Activated T-cell treated with anti-CD3 and anti-CD28 coated beads, Interleukin-2, amount 50 U/mL, for 24 hours (primary cell): ENCODE results near the gene ALDOB.
"Not testable (repeated sequence)": the region's sequence is repeated elsewhere in the genome, so short reads cannot be mapped to it uniquely, and the experiment has no call there.

ENCODE experiments used
- DNase-seq: peaks from one replicate; pipeline ENCODE4 v3.0.0-alpha.2; 2020
- H3K27ac Mint-ChIP-seq: 2 replicates; pipeline ENCODE4 v1.8.0; 2020; ENCODE audit warnings: mild to moderate bottlenecking, mixed read lengths
- H3K27me3 Mint-ChIP-seq: 2 replicates; pipeline ENCODE4 v1.8.0; 2020; ENCODE audit warnings: mixed read lengths
- H3K36me3 Mint-ChIP-seq: 2 replicates; pipeline ENCODE4 v1.8.0; 2020; ENCODE audit warnings: low read depth, mixed read lengths
- H3K4me1 Mint-ChIP-seq: 2 replicates; pipeline ENCODE4 v1.8.0; 2020; ENCODE audit warnings: low read depth, mixed read lengths
- H3K4me3 Mint-ChIP-seq: 2 replicates; pipeline ENCODE4 v1.8.0; 2020; ENCODE audit warnings: mild to moderate bottlenecking, moderate library complexity, mixed read lengths
- H3K9me3 Mint-ChIP-seq: 2 replicates; pipeline ENCODE4 v1.8.0; 2020; ENCODE audit warnings: mixed read lengths

The ALDOB gene

GRCh38 chr9:101398068-101398929 lies 37.3 kb downstream of the ALDOB start, which contains the start of the genes MRPL50 and ZNF189:
Gene MRPL50 (minus strand): TSS chr9:101398618. CDS start chr9:101398592, 26 bp downstream.
Gene ZNF189 (plus strand): TSS chr9:101398851. CDS start chr9:101399157, 306 bp downstream.
- Mint-ChIP-seq H3K9me3 (peaks cover 30% of the 10 kb centered on the region), H3K27ac (peak within 1 kb of the TSS; percentile 100), H3K27me3 (no peaks in the 10 kb centered on the region), H3K4me1 (peaks cover 78% of the 10 kb centered on the region), H3K36me3 (peaks cover 96% of the 10 kb centered on the region), H3K4me3 (peak within 1 kb of the TSS; percentile 100)
- DNase-seq, result peak; percentile 95

GRCh38 chr9:101397746-101398067 lies 37.9 kb downstream of the ALDOB start:
- DNase-seq, result no peak
- Mint-ChIP-seq H3K36me3 (peaks cover 96% of the 10 kb centered on the region), H3K9me3 (peaks cover 29% of the 10 kb centered on the region), H3K4me3 (peak overlapping the region; percentile 100), H3K4me1 (peaks cover 78% of the 10 kb centered on the region), H3K27me3 (no peaks in the 10 kb centered on the region), H3K27ac (peak overlapping the region; percentile 100)

GRCh38 chr9:101394687-101395086 lies 40.9 kb downstream of the ALDOB start:
- no peak overlapping the region for H3K4me3 Mint-ChIP-seq

GRCh38 chr9:101393135-101393534 lies 42.4 kb downstream of the ALDOB start:
- peaks cover 21% of the 10 kb centered on the region for H3K9me3 Mint-ChIP-seq
- H3K27me3 Mint-ChIP-seq, result no peaks in the 10 kb centered on the region
- peaks cover 97% of the 10 kb centered on the region for H3K36me3 Mint-ChIP-seq
- H3K4me3 Mint-ChIP-seq, result no peak overlapping the region
- no peak overlapping the region for H3K27ac Mint-ChIP-seq
- H3K4me1 Mint-ChIP-seq, result peaks cover 68% of the 10 kb centered on the region
- DNase-seq, result no peak

More at GRCh38 chr9:101394687-101395086, 40.9 kb downstream of the ALDOB start:
- peaks cover 96% of the 10 kb centered on the region for H3K36me3 Mint-ChIP-seq
- H3K27me3 Mint-ChIP-seq, result no peaks in the 10 kb centered on the region
- peaks cover 21% of the 10 kb centered on the region for H3K9me3 Mint-ChIP-seq
- DNase-seq, result no peak
- peaks cover 70% of the 10 kb centered on the region for H3K4me1 Mint-ChIP-seq
- peak overlapping the region; percentile 7 for H3K27ac Mint-ChIP-seq

GRCh38 chr9:101388507-101388993 lies 47.0 kb downstream of the ALDOB start:
- Mint-ChIP-seq H3K9me3 (peaks cover 24% of the 10 kb centered on the region), H3K27ac (no peak overlapping the region), H3K4me1 (peaks cover 32% of the 10 kb centered on the region), H3K36me3 (peaks cover 81% of the 10 kb centered on the region), H3K4me3 (no peak overlapping the region), H3K27me3 (no peaks in the 10 kb centered on the region)
- DNase-seq, result no peak

GRCh38 chr9:101387871-101388506 lies 47.6 kb downstream of the ALDOB start:
- DNase-seq, result no peak
- H3K4me3 Mint-ChIP-seq, result no peak overlapping the region
- peaks cover 22% of the 10 kb centered on the region for H3K9me3 Mint-ChIP-seq
- peaks cover 75% of the 10 kb centered on the region for H3K36me3 Mint-ChIP-seq
- H3K27me3 Mint-ChIP-seq, result no peaks in the 10 kb centered on the region
- peak overlapping the region; percentile 20 for H3K27ac Mint-ChIP-seq
- peaks cover 28% of the 10 kb centered on the region for H3K4me1 Mint-ChIP-seq

GRCh38 chr9:101384873-101385536 lies 50.6 kb downstream of the ALDOB start, which contains the start of gene BAAT:
Gene BAAT (minus strand): TSS chr9:101385006. CDS start chr9:101371404, 13,602 bp downstream.
- H3K27me3 Mint-ChIP-seq, H3K4me1 Mint-ChIP-seq, H3K4me3 Mint-ChIP-seq, DNase-seq, H3K27ac Mint-ChIP-seq: not testable (repeated sequence)
- Mint-ChIP-seq H3K9me3 (peaks cover 14% of the 10 kb centered on the region), H3K36me3 (peaks cover 45% of the 10 kb centered on the region)

GRCh38 chr9:101383361-101383760 lies 52.2 kb downstream of the ALDOB start:
- Mint-ChIP-seq H3K4me1 (peaks cover 5% of the 10 kb centered on the region), H3K4me3 (no peak overlapping the region), H3K27ac (no peak overlapping the region), H3K36me3 (peaks cover 31% of the 10 kb centered on the region), H3K9me3 (peaks cover 16% of the 10 kb centered on the region), H3K27me3 (peaks cover 6% of the 10 kb centered on the region)
- DNase-seq, result no peak

- no peak overlapping the region for H3K27ac Mint-ChIP-seq
- H3K9me3 Mint-ChIP-seq, result peaks cover 19% of the 10 kb centered on the region
- H3K4me3 Mint-ChIP-seq, result no peak overlapping the region
- H3K27me3 Mint-ChIP-seq, result peaks cover 12% of the 10 kb centered on the region
- no peaks in the 10 kb centered on the region for H3K4me1 Mint-ChIP-seq
- peaks cover 20% of the 10 kb centered on the region for H3K36me3 Mint-ChIP-seq
- no peak for DNase-seq
Measured at GRCh38 chr9:101381833-101382342, 53.7 kb downstream of the ALDOB start.

GRCh38 chr9:101381118-101381517 lies 54.5 kb downstream of the ALDOB start:
- Mint-ChIP-seq H3K9me3 (peaks cover 17% of the 10 kb centered on the region), H3K36me3 (peaks cover 15% of the 10 kb centered on the region), H3K27ac (no peak overlapping the region), H3K4me1 (no peaks in the 10 kb centered on the region), H3K27me3 (peaks cover 18% of the 10 kb centered on the region), H3K4me3 (no peak overlapping the region)
- no peak for DNase-seq

- Mint-ChIP-seq H3K4me1 (no peaks in the 10 kb centered on the region), H3K27ac (no peak overlapping the region)
Measured at GRCh38 chr9:101380295-101380694, 55.3 kb downstream of the ALDOB start.

GRCh38 chr9:101376111-101376848 lies 59.3 kb downstream of the ALDOB start:
- no peak for DNase-seq
- H3K36me3 Mint-ChIP-seq, result no peaks in the 10 kb centered on the region
- H3K4me1 Mint-ChIP-seq, result no peaks in the 10 kb centered on the region
- no peak overlapping the region for H3K27ac Mint-ChIP-seq
- no peak overlapping the region for H3K4me3 Mint-ChIP-seq
- H3K27me3 Mint-ChIP-seq, result peaks cover 23% of the 10 kb centered on the region
- peaks cover 4% of the 10 kb centered on the region for H3K9me3 Mint-ChIP-seq

More at GRCh38 chr9:101380295-101380694, 55.3 kb downstream of the ALDOB start:
- Mint-ChIP-seq H3K4me3 (no peak overlapping the region), H3K36me3 (peaks cover 9% of the 10 kb centered on the region), H3K27me3 (peaks cover 23% of the 10 kb centered on the region), H3K9me3 (peaks cover 11% of the 10 kb centered on the region)
- DNase-seq, result no peak

- H3K9me3 Mint-ChIP-seq, result peaks cover 4% of the 10 kb centered on the region
- DNase-seq, result no peak
- H3K4me1 Mint-ChIP-seq, result no peaks in the 10 kb centered on the region
- no peak overlapping the region for H3K27ac Mint-ChIP-seq
- H3K4me3 Mint-ChIP-seq, result no peak overlapping the region
- H3K36me3 Mint-ChIP-seq, result no peaks in the 10 kb centered on the region
- H3K27me3 Mint-ChIP-seq, result peaks cover 23% of the 10 kb centered on the region
Measured at GRCh38 chr9:101375546-101375945, 60.0 kb downstream of the ALDOB start.
